HUES6 (cell line): ENCODE measurements around the gene KIF19.
A peak's percentile ranks its signal among the peaks of the same experiment; 100 is the strongest.
"Not testable (repeated sequence)": the region's sequence is repeated elsewhere in the genome, so short reads cannot be mapped to it uniquely, and the experiment has no call there.

Source experiments
- H3K27ac ChIP-seq: 2 replicates; pipeline ENCODE4 v1.7.0; 2013; ENCODE audit warnings: low read depth, mild to moderate bottlenecking, low read length, inconsistent platforms
- H3K27me3 ChIP-seq: 2 replicates; pipeline ENCODE4 v1.6.1; 2013; ENCODE audit warnings: low read length; ENCODE audit not compliant: control insufficient read depth, insufficient read depth
- H3K36me3 ChIP-seq: 2 replicates; pipeline ENCODE4 v1.6.1; 2013; ENCODE audit warnings: low read length; ENCODE audit not compliant: control insufficient read depth, insufficient read depth
- H3K4me1 ChIP-seq: 2 replicates; pipeline ENCODE4 v1.6.1; 2013; ENCODE audit warnings: low read length; ENCODE audit not compliant: control insufficient read depth, insufficient read depth
- H3K4me3 ChIP-seq: 2 replicates; pipeline ENCODE4 v1.5.1; 2013; ENCODE audit warnings: low read depth, low read length
- H3K9ac ChIP-seq: one replicate; pipeline ENCODE4 v1.6.1; 2013; ENCODE audit warnings: mild to moderate bottlenecking, low read length
- H3K9me3 ChIP-seq: 2 replicates; pipeline ENCODE4 v1.6.1; 2013; ENCODE audit warnings: low read depth, low read length; ENCODE audit not compliant: control insufficient read depth, insufficient read depth

Gene KIF19

DNA sequence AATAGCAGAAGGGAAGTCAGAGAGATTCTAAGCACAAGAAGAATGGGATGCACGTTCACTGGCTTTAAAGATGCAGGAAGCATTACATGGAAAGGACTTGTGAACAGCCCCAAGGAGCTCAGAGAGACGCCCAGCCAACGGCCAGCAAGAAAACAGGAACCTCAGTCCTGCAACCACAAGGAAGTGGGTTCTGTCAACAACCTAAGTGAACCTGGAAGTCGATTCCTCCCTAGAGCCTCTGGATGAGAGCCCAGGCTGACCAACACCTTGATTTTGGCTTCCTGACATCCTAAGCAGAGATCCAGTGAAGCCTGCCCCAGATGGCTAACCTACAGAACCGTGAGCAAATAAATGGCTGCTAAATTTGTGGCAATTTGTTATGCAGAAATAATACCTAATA lies 65.7 kb downstream of the KIF19 start:
- H3K4me1 ChIP-seq, result peaks cover 29% of the 10 kb centered on the region
- no peak overlapping the region for H3K9ac ChIP-seq
- H3K27me3 ChIP-seq, result no peaks in the 10 kb centered on the region
- no peak overlapping the region for H3K4me3 ChIP-seq
- H3K9me3 ChIP-seq, result no peaks in the 10 kb centered on the region
- H3K27ac ChIP-seq, result no peak overlapping the region
- H3K36me3 ChIP-seq, result no peaks in the 10 kb centered on the region

DNA sequence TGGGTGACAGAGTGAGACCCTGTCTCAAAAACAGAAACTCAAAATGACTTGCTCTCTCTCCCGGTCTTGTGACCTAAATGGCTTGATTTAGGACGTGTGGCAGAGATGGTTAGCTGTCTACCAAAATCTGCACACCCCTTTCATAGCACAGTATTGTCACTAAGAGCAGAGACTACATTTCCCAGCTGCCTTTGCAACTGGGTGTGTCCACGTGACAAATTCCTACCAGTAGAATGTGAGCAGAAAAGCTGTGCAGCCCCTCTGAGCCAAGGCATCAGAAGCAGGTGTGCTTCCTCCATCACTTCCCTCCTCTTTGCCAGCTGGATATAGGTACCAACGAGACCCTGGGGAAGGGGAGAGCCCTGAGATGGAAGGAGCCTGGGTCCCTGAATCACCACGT lies 66.8 kb downstream of the KIF19 start:
- no peaks in the 10 kb centered on the region for H3K27me3 ChIP-seq
- no peak overlapping the region for H3K9ac ChIP-seq
- H3K9me3 ChIP-seq, result no peaks in the 10 kb centered on the region
- no peaks in the 10 kb centered on the region for H3K36me3 ChIP-seq
- H3K27ac ChIP-seq, result no peak overlapping the region
- peaks cover 20% of the 10 kb centered on the region for H3K4me1 ChIP-seq
- no peak overlapping the region for H3K4me3 ChIP-seq

DNA sequence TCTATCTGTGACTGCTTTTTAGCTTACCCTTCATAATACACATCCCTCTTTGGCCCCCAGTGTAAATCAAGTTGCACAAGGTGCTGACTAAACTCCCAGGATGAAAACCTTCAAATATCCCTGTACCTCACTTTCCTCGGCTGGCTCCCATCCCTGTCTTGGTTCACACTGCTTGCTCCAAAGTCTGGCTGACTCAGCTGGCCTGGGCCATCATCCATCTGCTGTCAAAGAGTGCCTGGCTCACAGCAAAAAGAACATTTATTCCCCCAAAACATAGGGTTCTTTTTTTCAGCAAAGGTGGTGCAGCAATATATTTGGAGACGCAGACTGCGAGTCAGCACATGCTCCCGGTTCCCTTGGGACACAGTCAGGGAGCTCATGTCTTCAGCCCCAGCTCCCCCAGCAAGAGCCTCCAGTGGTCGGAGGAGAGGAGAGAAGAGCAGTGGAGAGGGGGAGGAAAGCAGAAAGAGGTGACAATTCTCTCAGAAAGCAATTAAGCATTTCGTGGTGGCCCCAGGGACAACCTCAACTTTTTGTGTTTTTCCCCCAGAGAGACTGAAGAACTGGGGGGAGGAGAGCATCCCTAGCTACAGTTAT lies 67.4 kb downstream of the KIF19 start:
- Histone ChIP-seq H3K4me1 (peaks cover 18% of the 10 kb centered on the region), H3K36me3 (no peaks in the 10 kb centered on the region), H3K9ac (no peak overlapping the region), H3K9me3 (no peaks in the 10 kb centered on the region), H3K27me3 (no peaks in the 10 kb centered on the region), H3K27ac (no peak overlapping the region), H3K4me3 (no peak overlapping the region)

DNA sequence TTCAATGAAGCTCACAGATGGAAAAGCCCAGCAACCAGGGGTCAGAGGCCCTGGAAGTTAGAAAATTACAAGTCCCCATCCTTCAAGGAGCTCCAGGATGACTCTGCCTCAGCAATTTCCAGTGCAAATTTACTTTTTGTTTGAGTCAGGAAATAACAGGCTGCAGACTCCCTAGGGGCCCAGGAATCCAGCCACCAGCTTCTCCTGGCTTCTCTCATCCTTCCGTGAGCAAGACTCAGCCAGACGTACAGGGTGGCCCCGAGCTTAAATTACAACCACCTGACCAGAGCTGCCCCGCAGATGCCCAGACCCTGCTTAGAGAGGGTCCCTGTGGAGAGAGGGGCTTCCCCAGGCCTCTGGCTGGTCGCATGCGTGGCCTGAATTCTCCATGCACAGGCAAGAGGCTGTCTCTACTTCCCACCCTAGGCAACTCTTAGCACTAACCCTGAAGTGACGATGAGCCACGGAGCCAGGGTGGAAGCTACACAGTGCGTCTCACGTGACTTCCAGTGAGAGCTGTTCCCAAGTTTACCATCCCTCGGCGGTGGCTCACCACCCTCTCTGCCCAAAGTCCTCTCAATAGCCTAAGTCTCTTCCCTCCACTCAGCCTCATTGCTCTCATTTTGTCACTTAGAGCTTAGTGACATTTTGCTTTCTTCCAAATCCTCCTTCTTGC lies 68.4 kb downstream of the KIF19 start:
- Histone ChIP-seq H3K9ac (no peak overlapping the region), H3K4me3 (no peak overlapping the region), H3K9me3 (no peaks in the 10 kb centered on the region), H3K36me3 (no peaks in the 10 kb centered on the region), H3K27me3 (no peaks in the 10 kb centered on the region), H3K27ac (no peak overlapping the region), H3K4me1 (peaks cover 10% of the 10 kb centered on the region)

DNA sequence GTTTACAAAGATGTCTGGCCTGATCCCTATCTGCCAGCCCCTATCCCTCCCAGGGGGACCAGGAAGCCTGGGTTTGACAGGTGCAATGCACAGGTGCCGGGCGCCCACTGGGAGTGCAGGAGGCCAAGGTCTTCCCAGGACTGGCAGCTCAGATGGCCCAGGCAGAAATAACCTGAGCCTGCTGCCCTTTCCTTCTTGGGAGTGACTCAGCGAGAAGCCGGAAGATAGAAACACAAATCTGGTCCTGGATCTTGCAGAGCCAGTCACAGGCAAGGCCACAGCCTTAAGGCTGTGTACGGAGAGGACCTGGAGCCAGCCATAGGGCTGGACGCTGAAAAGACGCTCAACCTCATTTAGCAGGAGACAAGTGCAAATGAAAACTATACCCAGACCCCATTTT lies 69.0 kb downstream of the KIF19 start:
- Histone ChIP-seq H3K9ac (no peak overlapping the region), H3K36me3 (no peaks in the 10 kb centered on the region), H3K4me1 (peaks cover 6% of the 10 kb centered on the region; the same call in 1 of the 2 replicates), H3K27ac (no peak overlapping the region), H3K27me3 (no peaks in the 10 kb centered on the region), H3K4me3 (no peak overlapping the region), H3K9me3 (no peaks in the 10 kb centered on the region)

DNA sequence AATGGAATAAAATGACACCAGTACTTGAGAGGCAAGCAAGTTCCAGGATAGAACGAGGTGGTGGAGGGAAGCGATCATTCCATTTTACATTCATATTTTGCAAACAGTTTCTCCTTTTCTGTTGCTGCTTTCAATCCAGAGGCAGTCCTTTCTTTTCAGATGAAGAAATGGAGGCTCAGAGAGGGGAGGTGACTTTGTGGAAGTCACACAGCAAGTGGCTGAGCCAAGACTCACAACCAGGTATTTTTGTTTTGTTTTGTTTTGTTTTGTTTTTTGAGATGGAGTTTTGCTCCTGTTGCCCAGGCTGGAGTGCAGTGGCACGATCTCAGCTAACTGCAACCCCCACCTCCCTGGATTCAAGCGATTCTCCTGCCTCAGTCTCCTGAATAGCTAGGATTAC lies 70.5 kb downstream of the KIF19 start:
- Histone ChIP-seq H3K9ac (no peak overlapping the region), H3K36me3 (no peaks in the 10 kb centered on the region), H3K27me3 (no peaks in the 10 kb centered on the region), H3K27ac (no peak overlapping the region), H3K9me3 (no peaks in the 10 kb centered on the region), H3K4me3 (no peak overlapping the region), H3K4me1 (peaks cover 6% of the 10 kb centered on the region; the same call in 1 of the 2 replicates)

DNA sequence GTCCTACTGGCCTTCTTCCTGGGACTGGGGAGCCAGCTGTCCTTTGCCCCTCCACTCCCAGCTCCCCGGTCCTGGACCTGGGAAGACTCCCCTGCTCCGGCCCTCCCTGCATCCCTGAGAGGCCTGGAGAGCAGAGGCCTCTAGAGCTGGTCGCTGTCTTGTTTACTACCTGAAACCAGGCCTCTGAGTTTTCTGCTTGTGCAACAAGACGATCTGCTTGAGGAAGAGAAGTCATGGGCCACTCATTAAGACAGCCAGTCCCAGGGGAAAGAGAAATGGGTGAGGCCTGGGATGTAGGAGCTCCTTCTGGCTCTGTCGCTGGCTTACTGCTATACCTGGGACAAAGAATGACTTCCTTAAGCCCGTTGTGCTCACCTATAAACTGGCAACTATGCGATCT lies 76.0 kb downstream of the KIF19 start:
- H3K9me3 ChIP-seq, result no peaks in the 10 kb centered on the region
- no peak overlapping the region for H3K4me3 ChIP-seq
- no peak overlapping the region for H3K9ac ChIP-seq
- no peak overlapping the region for H3K27ac ChIP-seq
- H3K27me3 ChIP-seq, result no peaks in the 10 kb centered on the region
- no peaks in the 10 kb centered on the region for H3K36me3 ChIP-seq
- H3K4me1 ChIP-seq, result peaks cover 19% of the 10 kb centered on the region

DNA sequence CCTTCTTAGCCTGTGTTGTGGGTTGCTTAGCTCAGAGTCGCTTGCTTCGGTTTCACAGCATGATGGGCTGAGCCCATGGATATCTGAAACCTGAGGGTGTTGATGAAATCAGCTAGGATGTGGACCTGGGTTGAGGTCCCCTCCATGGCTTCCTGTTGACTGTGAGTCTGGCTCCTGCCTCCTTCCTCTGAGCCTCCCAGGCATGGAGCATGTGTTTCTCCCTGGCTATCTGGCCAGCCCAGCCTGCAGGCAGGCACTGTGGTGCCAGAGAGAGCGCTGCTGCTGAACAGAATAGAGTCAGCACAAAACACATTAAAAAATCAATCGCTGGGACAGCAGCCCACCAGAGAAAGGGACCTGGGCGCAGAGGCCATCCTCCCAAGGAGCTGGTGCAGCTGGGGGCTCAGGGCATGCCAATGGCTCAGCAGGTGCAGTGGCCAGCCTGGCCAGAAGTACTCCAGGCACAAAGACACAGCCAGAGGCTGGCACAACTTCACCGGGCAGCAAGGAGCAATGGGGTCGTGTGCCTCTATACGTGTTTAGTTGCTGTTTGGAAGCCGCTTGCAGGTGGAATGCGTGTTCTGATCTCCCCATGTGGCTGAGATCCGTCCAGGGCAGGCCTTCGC lies 77.6 kb downstream of the KIF19 start:
- Histone ChIP-seq H3K27me3 (no peaks in the 10 kb centered on the region), H3K27ac (no peak overlapping the region), H3K4me1 (peaks cover 19% of the 10 kb centered on the region), H3K4me3 (no peak overlapping the region), H3K9ac (no peak overlapping the region), H3K9me3 (no peaks in the 10 kb centered on the region), H3K36me3 (no peaks in the 10 kb centered on the region)

DNA sequence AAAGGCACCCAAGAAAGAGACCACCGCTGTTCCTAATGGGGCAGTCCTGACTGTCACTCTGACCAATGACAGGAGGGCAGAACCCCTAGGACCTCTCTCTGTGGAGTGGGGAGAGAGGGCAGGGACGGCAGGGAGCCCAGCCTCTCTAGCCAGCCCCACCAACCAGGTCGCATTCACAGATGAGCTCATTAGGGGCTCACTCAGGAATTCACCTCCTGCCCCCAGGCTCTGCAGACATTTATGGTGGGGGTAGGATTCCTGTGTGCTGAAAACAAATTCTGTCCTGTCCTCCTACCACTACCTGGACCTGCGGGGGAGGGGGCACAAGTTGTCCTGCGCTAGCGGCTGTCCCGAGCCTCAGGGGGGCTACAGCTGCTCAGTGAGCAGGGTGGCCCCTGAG lies 78.2 kb downstream of the KIF19 start:
- H3K36me3 ChIP-seq, result no peaks in the 10 kb centered on the region
- H3K27ac ChIP-seq, result 0 out of 2 replicates have a peak overlapping the region, but pooled peaks have one; percentile 4
- peak overlapping the region; percentile 23; the same call in 1 of the 2 replicates for H3K4me3 ChIP-seq
- H3K27me3 ChIP-seq, result no peaks in the 10 kb centered on the region
- no peak overlapping the region for H3K9ac ChIP-seq
- no peaks in the 10 kb centered on the region for H3K9me3 ChIP-seq
- H3K4me1 ChIP-seq, result peaks cover 19% of the 10 kb centered on the region

DNA sequence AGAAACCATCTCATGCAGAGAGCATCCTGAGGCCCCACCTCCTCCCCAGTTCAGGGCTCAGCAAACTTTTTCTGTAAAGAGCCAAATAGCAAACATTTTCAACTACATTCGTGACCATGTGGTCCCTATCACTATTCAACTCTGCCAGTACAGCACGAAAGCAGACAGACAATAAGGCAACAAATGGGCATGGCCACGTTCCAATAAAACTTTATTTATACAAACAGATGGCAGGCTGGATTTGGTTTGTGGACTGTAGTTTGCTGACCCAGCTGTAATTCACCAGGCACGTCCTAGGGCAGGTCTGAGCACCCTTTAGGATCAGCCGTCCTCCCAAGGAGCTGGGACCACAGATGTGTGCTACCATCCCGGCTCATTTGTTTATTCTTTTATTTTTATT lies 78.8 kb downstream of the KIF19 start:
- Histone ChIP-seq H3K36me3 (no peaks in the 10 kb centered on the region), H3K9ac (no peak overlapping the region), H3K4me3 (no peak overlapping the region), H3K9me3 (no peaks in the 10 kb centered on the region), H3K4me1 (peaks cover 22% of the 10 kb centered on the region), H3K27me3 (no peaks in the 10 kb centered on the region), H3K27ac (0 out of 2 replicates have a peak overlapping the region, but pooled peaks have one; percentile 4)

DNA sequence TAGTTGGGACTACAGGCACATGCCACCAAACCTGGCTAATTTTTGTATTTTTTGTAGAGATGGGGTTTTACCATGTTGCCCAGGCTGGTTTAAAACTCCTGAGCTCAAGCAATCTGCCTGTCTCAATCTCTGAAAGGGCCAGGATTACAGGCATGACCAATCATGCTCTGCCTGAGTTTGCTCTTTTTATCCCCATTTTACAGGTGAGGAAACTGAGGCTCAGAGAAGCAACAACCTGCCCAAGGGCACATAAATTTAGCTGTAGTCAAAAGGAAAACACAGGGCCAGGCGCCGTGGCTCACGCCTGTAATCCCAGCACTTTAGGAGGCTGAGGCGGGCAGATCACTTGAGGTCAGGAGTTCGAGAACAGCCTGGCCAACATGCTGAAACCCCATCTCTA lies 79.3 kb downstream of the KIF19 start:
- not testable (repeated sequence) for H3K27me3 ChIP-seq, H3K36me3 ChIP-seq, H3K4me3 ChIP-seq, H3K9ac ChIP-seq, H3K9me3 ChIP-seq, H3K27ac ChIP-seq
- peaks cover 26% of the 10 kb centered on the region for H3K4me1 ChIP-seq
